Bronchial epithelial cell (primary cell): ENCODE measurements around the gene UBAP1L. TPM values are rescaled to one million over a fixed set of nuclear protein-coding genes. Genes with fewer than 3 reads are reported as not detected.

Source experiments
- DNase-seq: peaks from one replicate; pipeline ENCODE4 v3.0.0-alpha.2; 2010; ENCODE audit warnings: low read depth
- FAIRE-seq: peaks from 2 replicates; lab custom pipeline; 2011; peaks lifted over from hg19 to GRCh38; lab: Jason Lieb, UNC
- H3K27me3 ChIP-seq: 2 replicates; pipeline ENCODE4 v1.5.1; 2011; ENCODE audit warnings: low read length; ENCODE audit not compliant: control insufficient read depth, insufficient read depth
- H3K36me3 ChIP-seq: 2 replicates; pipeline ENCODE4 v1.5.1; 2011; ENCODE audit warnings: low read length; ENCODE audit not compliant: control insufficient read depth, insufficient read depth
- H3K4me3 ChIP-seq: 2 replicates; pipeline ENCODE4 v1.5.1; 2011; ENCODE audit warnings: mild to moderate bottlenecking, low read depth, low read length, control low read depth
- CTCF ChIP-seq: IDR thresholded peaks from 2 replicates; pipeline ENCODE4 v1.5.1; 2011; ENCODE audit warnings: mild to moderate bottlenecking, moderate library complexity, low read length, control low read depth, inconsistent platforms; ENCODE audit not compliant: insufficient read depth, severe bottlenecking
- total RNA-seq: library from RNA; depleted of rRNA; stranded (reverse); fragments of >200 nt; gene quantifications from 2 replicates; pipeline ENCODE4 v1.2.1, GENCODE V29; 2014

The UBAP1L gene
- total RNA-seq, 1 donor from 2014 or later = 1.3 TPM

GRCh38 chr15:65067317-65067644, 47.7 kb downstream of the UBAP1L start:
- Histone ChIP-seq H3K36me3 (no peaks in the 10 kb centered on the region), H3K4me3 (no peak overlapping the region), H3K27me3 (peaks cover 13% of the 10 kb centered on the region)
- no peak for FAIRE-seq
- no peak for TF ChIP-seq CTCF
- no peak for DNase-seq

- Histone ChIP-seq H3K36me3 (no peaks in the 10 kb centered on the region), H3K27me3 (peaks cover 13% of the 10 kb centered on the region), H3K4me3 (no peak overlapping the region)
- FAIRE-seq (no peak), DNase-seq (no peak)
- no peak for TF ChIP-seq CTCF
Observed at GRCh38 chr15:65066635-65067316, 48.2 kb downstream of the UBAP1L start.

- no peak for TF ChIP-seq CTCF
- Histone ChIP-seq H3K36me3 (no peaks in the 10 kb centered on the region), H3K4me3 (no peak overlapping the region), H3K27me3 (peaks cover 13% of the 10 kb centered on the region)
- no peak for FAIRE-seq
- no peak for DNase-seq
Observed at GRCh38 chr15:65066001-65066634, 48.9 kb downstream of the UBAP1L start.

GRCh38 chr15:65062726-65063125, 52.3 kb downstream of the UBAP1L start:
- H3K36me3 ChIP-seq = no peaks in the 10 kb centered on the region
- no peak overlapping the region for H3K4me3 ChIP-seq
- DNase-seq (no peak), FAIRE-seq (no peak)
- no peak for TF ChIP-seq CTCF
- H3K27me3 ChIP-seq = peaks cover 9% of the 10 kb centered on the region

DNA sequence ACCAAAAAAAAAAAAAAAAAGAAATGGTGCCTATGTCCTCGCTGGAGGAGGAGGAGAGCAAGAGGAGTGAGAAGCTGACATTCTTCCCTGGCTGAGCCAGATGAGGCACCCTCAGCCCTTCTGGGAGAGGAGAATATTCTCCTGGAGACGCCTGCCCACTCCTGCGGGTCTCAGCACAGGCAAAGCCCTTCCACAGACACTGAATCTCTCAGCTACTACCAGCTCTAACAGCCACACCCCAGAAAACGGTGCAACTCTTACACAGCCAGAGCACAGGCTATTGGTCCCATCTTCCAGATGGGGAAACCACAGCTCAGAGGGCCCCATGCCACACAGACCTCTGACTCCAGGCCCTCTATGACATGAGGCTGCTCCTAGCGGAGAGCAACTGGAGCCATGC, 52.9 kb downstream of the UBAP1L start:
- Histone ChIP-seq H3K4me3 (no peak overlapping the region), H3K36me3 (no peaks in the 10 kb centered on the region), H3K27me3 (peaks cover 4% of the 10 kb centered on the region)
- FAIRE-seq (no peak), DNase-seq (no peak)
- TF ChIP-seq CTCF = no peak
